ENCODE measurements around the gene KYAT1. TPM values are rescaled to one million over a fixed set of nuclear protein-coding genes. Genes with fewer than 3 reads are reported as not detected.

KYAT1 gene
- polyA plus RNA-seq, 1 donor (not counting 4 experiments of a cell fraction or from before 2014, with no cell fraction given): 10.9 TPM

DNA sequence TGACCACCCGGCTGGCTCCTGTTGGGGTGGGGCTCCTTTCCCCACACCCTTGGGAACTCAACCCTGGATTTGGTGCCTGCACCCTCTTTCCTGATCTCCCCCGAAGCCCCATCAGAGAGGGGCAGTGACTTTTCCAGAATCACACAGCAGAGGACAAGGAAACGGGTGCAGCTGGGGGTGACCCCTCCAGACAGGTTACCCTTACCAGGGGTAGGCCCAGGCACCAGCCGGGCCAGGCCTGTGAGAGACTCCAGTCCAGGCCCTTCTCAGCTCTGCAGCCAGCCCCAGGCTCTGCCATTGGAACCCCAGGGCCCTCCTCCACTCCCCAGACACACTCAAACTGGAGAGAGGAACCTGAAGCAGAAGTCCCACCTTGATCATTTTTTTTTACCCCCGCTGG, 20.1 kb upstream of the KYAT1 start:
- Histone ChIP-seq H3K27ac (ENCODE audit: control insufficient read depth, insufficient read depth, low read length) (peak overlapping the region; percentile 90), H2AFZ (ENCODE audit: control insufficient read depth, low read length) (no peak overlapping the region), H3K4me2 (ENCODE audit: control insufficient read depth, extremely low read depth, insufficient read depth, low read depth, low read length) (peak overlapping the region; percentile 60), H3K27me3 (ENCODE audit: control insufficient read depth, extremely low read depth, insufficient read depth, low read length) (no peaks in the 10 kb centered on the region), H3K79me2 (ENCODE audit: control insufficient read depth, insufficient read depth, low read length) (peaks cover 53% of the 10 kb centered on the region), H4K20me1 (ENCODE audit: control insufficient read depth, extremely low read depth, insufficient read depth, low read length) (no peaks in the 10 kb centered on the region), H3K9me1 (ENCODE audit: control insufficient read depth, extremely low read depth, insufficient read depth, low read length) (no peaks in the 10 kb centered on the region), H3K4me3 (ENCODE audit: control insufficient read depth in 2 of 3, extremely low read depth in 1 of 3, insufficient read depth in 2 of 3, low read depth in 1 of 3, low read length in 3 of 3) (no peak overlapping the region), H3K4me1 (ENCODE audit: control insufficient read depth, extremely low read depth, insufficient read depth, low read length) (peaks cover 68% of the 10 kb centered on the region), H3K36me3 (ENCODE audit: control insufficient read depth in 2 of 2, extremely low read depth in 1 of 2, insufficient read depth in 2 of 2, low read length in 2 of 2) (peaks cover 6 to 60% of the 10 kb centered on the region in 2 experiments), H3K9ac (ENCODE audit: control insufficient read depth, extremely low read depth, insufficient read depth, low read length) (peak overlapping the region; percentile 72), H3K9me3 (ENCODE audit: control insufficient read depth, low read depth, low read length) (no peaks in the 10 kb centered on the region)
- no peak for TF ChIP-seq EZH2 (IDR thresholded peaks at IDR 0.05; ENCODE audit: low read length)
- TF ChIP-seq, protein P1, sequence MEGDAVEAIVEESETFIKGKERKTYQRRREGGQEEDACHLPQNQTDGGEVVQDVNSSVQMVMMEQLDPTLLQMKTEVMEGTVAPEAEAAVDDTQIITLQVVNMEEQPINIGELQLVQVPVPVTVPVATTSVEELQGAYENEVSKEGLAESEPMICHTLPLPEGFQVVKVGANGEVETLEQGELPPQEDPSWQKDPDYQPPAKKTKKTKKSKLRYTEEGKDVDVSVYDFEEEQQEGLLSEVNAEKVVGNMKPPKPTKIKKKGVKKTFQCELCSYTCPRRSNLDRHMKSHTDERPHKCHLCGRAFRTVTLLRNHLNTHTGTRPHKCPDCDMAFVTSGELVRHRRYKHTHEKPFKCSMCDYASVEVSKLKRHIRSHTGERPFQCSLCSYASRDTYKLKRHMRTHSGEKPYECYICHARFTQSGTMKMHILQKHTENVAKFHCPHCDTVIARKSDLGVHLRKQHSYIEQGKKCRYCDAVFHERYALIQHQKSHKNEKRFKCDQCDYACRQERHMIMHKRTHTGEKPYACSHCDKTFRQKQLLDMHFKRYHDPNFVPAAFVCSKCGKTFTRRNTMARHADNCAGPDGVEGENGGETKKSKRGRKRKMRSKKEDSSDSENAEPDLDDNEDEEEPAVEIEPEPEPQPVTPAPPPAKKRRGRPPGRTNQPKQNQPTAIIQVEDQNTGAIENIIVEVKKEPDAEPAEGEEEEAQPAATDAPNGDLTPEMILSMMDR (optimal IDR thresholded peaks at IDR 0.05 in 1 of 3, IDR thresholded peaks at IDR 0.05 in 1 of 3, conservative IDR thresholded peaks at IDR 0.05 in 1 of 3; ENCODE audit: extremely low read depth in 1 of 3, insufficient read depth in 2 of 3, low read length in 3 of 3): no peak
- DNase-seq (ENCODE audit: low read depth, low spot score): no peak
- no peak for FAIRE-seq
- dilution Hi-C loops (cut with MboI; ENCODE audit: extremely low pct_ligation_motif_present, low sequenced_read_pairs): no loop called here

DNA sequence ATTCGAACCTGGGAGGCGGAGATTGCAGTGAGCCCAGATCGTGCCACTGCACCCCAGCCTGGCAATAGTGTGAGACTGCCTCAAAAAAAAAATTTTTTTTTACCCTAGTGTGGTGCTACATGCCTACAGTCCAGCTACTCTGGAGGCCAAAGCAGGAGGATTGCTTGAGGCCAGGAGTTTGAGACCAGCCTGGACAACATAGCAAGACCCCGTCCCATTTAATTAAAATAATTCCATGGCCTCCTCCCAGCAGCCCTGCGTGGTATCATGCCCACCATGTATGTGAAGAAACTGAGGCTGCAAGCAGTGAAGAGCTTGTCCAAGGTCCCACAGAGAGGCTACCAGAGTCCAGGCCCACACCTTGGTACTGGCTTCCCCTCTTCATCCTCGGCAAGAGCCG, 19.6 kb upstream of the KYAT1 start:
- Histone ChIP-seq H3K79me2 (ENCODE audit: control insufficient read depth, insufficient read depth, low read length) (peaks cover 53% of the 10 kb centered on the region), H3K4me3 (ENCODE audit: control insufficient read depth in 2 of 3, extremely low read depth in 1 of 3, insufficient read depth in 2 of 3, low read depth in 1 of 3, low read length in 3 of 3) (no peak overlapping the region), H3K9me1 (ENCODE audit: control insufficient read depth, extremely low read depth, insufficient read depth, low read length) (no peaks in the 10 kb centered on the region), H3K4me2 (ENCODE audit: control insufficient read depth, extremely low read depth, insufficient read depth, low read depth, low read length) (no peak overlapping the region), H3K4me1 (ENCODE audit: control insufficient read depth, extremely low read depth, insufficient read depth, low read length) (peaks cover 68% of the 10 kb centered on the region), H3K27ac (ENCODE audit: control insufficient read depth, insufficient read depth, low read length) (peak overlapping the region; percentile 90), H4K20me1 (ENCODE audit: control insufficient read depth, extremely low read depth, insufficient read depth, low read length) (no peaks in the 10 kb centered on the region), H3K36me3 (ENCODE audit: control insufficient read depth in 2 of 2, extremely low read depth in 1 of 2, insufficient read depth in 2 of 2, low read length in 2 of 2) (peaks cover 7 to 59% of the 10 kb centered on the region in 2 experiments), H3K9me3 (ENCODE audit: control insufficient read depth, low read depth, low read length) (no peaks in the 10 kb centered on the region), H2AFZ (ENCODE audit: control insufficient read depth, low read length) (no peak overlapping the region), H3K27me3 (ENCODE audit: control insufficient read depth, extremely low read depth, insufficient read depth, low read length) (no peaks in the 10 kb centered on the region), H3K9ac (ENCODE audit: control insufficient read depth, extremely low read depth, insufficient read depth, low read length) (peak overlapping the region; percentile 72)
- FAIRE-seq: no peak
- DNase-seq (ENCODE audit: low read depth, low spot score): no peak
- dilution Hi-C loops (cut with MboI; ENCODE audit: extremely low pct_ligation_motif_present, low sequenced_read_pairs): no loop called here
- no peak for TF ChIP-seq EZH2 (IDR thresholded peaks at IDR 0.05; ENCODE audit: low read length)
- TF ChIP-seq, protein P1 (optimal IDR thresholded peaks at IDR 0.05 in 1 of 3, IDR thresholded peaks at IDR 0.05 in 1 of 3, conservative IDR thresholded peaks at IDR 0.05 in 1 of 3; ENCODE audit: extremely low read depth in 1 of 3, insufficient read depth in 2 of 3, low read length in 3 of 3): no peak

All from keratinocyte (primary cell).